GM21526 (cell line): ENCODE data around the gene IFI44L.

Experiments
- ATAC-seq: cut with Tn5 transposase; IDR thresholded peaks from one replicate; pipeline ENCODE4 v1.9.1; 2021; ENCODE audit warnings: moderate library complexity; ENCODE audit not compliant: unreplicated experiment, low FRiP score

IFI44L gene

DNA sequence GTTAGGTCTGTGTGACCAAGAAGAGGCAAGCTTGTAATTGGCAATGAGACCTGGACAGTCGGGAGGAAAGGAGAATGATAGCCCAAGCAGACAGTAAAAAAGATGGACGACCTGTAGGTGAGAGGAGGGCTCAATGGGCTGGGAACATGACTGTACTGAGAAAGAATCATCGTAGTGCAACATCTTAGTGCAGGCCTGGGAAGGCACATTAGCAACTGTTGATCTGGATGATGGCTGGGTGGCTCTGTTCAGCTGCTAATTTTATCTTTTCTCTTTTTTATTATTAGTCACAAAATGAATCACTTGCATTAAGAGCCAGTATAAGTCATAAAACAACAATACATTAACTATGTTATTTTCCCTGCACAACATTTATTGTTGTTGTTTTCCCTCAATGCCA is 62.2 kb downstream of the IFI44L start:
- ATAC-seq, result no peak

DNA sequence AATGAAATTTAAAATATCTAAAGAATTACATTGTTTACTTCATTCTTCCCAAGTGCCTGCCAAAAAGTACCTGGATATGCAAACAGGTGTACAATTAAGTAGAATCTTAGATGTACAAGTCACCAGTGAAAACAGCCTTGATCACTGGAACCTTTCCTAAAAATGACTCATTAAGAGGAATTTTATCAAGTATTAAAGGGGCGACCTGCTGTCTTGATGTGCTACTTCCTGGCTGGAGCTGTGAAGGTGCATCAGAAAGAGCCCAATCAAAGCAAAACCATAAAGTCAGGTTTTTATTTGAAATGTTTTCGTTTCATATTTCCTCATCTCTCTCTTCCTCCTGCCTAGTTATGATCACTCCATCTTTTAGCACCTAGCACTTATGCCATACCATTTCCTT is 62.8 kb downstream of the IFI44L start:
- no peak for ATAC-seq

- ATAC-seq, result no peak
Observed at GRCh38 chr1:78687315-78687714, 67.1 kb downstream of the IFI44L start.

DNA sequence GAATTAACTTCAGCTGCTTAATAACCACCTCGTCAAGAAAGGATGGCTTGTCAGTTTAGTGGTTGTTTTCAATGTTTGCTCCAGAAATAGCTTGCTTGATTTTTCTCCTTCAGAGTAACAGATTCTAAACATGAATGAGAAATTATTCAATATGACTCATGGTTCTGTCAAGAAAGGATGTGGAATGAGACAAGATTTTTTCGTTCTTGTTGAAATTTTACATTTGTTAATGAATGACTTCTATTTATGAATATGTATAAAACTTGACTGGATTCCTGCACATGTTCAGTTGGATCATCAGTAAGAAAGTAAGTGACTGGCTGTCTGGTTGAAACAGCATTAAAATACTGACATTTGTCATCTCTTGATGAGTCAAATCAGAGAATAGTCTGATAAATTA is 67.7 kb downstream of the IFI44L start:
- ATAC-seq, result no peak

DNA sequence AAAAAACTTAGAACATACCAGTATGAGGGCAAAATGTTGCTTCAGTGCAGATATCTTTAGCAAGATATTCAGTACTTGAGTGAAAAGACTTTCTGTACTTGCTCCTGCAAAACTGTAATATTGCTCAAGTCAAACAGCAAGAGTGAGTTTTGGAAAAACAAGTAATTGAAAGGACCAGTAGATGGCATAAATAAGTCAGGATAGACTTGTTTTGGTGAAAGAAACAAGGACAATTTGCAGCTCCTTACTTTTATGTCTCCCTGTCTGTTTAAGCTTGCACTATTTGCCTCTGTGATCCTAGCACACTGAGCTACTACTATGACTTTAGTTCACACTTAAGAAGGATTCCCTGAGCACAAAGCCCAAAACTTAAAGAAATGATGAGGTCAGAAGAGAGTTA is 68.4 kb downstream of the IFI44L start:
- ATAC-seq, result no peak

- ATAC-seq, result no peak
Observed at GRCh38 chr1:78690516-78690915, 70.3 kb downstream of the IFI44L start.

GRCh38 chr1:78691995-78692747 is 71.9 kb downstream of the IFI44L start:
- ATAC-seq, result no peak
